Measurements from ENCODE around the gene DEAF1. TPM values are rescaled to one million over a fixed set of nuclear protein-coding genes. Genes with fewer than 3 reads are reported as not detected.
A peak's percentile ranks its signal among the peaks of the same experiment; 100 is the strongest.

Gene DEAF1
- total RNA-seq, 4 donors from 2014 or later, result 14.8 to 42.4 (median 25.2) TPM

- Histone ChIP-seq H3K27me3 (peaks cover 21 to 27% (median 25%) of the 10 kb centered on the region in 3 donors), H3K36me3 (no peaks in the 10 kb centered on the region)
- in situ Hi-C loops (cut with MboI; ENCODE audit: low sequenced_read_pairs in 4 of 4), result no loop called here
Observed at GRCh38 chr11:637593-638521, 57.2 kb downstream of the DEAF1 start.

GRCh38 chr11:637333-637592, 57.8 kb downstream of the DEAF1 start:
- H3K27ac ChIP-seq, result no peak overlapping the region
- H3K27me3 ChIP-seq, result peaks cover 21 to 27% (median 25%) of the 10 kb centered on the region in 3 donors
- no peaks in the 10 kb centered on the region for H3K9me3 ChIP-seq
- DNase-seq, result no peak
- intact Hi-C loops (cut with DNase I; ENCODE audit: low total_unique reads) (no loop called here), in situ Hi-C loops (cut with MboI; ENCODE audit: low sequenced_read_pairs in 4 of 4) (no loop called here)
- ATAC-seq, result no peak
- H3K4me1 ChIP-seq, result peaks cover 6 to 12% of the 10 kb centered on the region in 2 donors
- no peak overlapping the region for H3K4me3 ChIP-seq
- H3K36me3 ChIP-seq, result no peaks in the 10 kb centered on the region
- TF ChIP-seq POLR2A (IDR thresholded peaks at IDR 0.05) (no peak), CTCF (IDR thresholded peaks at IDR 0.05 in 4 of 5, conservative IDR thresholded peaks at IDR 0.05 in 1 of 5) (no peak)

More at GRCh38 chr11:637593-638521, 57.2 kb downstream of the DEAF1 start:
- DNase-seq, result no peak
- Histone ChIP-seq H3K4me3 (no peak overlapping the region), H3K27ac (no peak overlapping the region), H3K9me3 (no peaks in the 10 kb centered on the region), H3K4me1 (peaks cover 6 to 7% of the 10 kb centered on the region in 2 donors)
- ATAC-seq, result no peak
- TF ChIP-seq CTCF (IDR thresholded peaks at IDR 0.05 in 4 of 5, conservative IDR thresholded peaks at IDR 0.05 in 1 of 5) (no peak), POLR2A (IDR thresholded peaks at IDR 0.05) (no peak)
- intact Hi-C loops (cut with DNase I; ENCODE audit: low total_unique reads), result no loop called here

DNA sequence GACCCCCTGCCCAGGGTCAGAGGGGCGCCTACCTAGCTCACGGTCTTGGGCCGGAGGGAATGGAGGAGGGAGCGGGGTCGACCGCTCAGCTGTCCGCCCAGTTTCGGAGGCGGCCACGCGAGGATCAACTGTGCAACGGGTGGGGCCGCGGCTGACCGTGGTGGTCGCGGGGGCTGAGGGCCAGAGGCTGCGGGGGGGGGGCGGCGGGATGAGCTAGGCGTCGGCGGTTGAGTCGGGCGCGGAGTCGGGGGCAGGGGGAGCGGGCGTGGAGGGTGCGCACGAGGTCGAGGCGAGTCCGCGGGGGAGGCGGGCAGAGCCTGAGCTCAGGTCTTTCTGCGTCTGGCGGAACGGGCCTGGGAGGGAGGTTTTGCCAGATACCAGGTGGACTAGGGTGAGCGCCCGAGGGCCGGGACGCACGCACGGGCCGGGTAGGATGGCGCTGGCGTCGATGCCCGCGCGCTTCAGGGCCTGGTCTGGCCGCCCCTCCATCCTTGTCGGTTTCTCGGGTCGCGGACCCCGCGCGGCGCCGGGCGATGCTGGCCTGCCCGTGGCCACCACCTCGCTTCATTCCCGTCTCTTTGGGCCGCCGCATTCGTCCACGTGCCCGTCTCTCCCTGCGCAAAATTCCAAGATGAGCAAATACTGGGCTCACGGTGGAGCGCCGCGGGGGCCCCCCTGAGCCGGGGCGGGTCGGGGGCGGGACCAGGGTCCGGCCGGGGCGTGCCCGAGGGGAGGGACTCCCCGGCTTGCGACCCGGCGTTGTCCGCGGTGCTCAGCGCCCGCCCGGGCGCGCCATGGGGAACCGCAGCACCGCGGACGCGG, 58.3 kb downstream of the DEAF1 start, which contains the start of gene DRD4:
DRD4 (plus strand) TSS at position 759 of the 822 bp plus-strand sequence; CDS start at position 795, 36 bp downstream.
- Histone ChIP-seq H3K27me3 (peaks cover 21 to 27% (median 25%) of the 10 kb centered on the region in 3 donors), H3K27ac (no peak within 1 kb of the TSS)

More for the DNA sequence above, 58.3 kb downstream of the DEAF1 start, which contains the start of gene DRD4:
- TF ChIP-seq POLR2A (IDR thresholded peaks at IDR 0.05), result no peak
- TF ChIP-seq CTCF (IDR thresholded peaks at IDR 0.05 in 4 of 5, conservative IDR thresholded peaks at IDR 0.05 in 1 of 5), result no peak
- Histone ChIP-seq H3K4me1 (peaks cover 6 to 12% of the 10 kb centered on the region in 2 donors), H3K36me3 (no peaks in the 10 kb centered on the region), H3K4me3 (peak within 1 kb of the TSS in 3 of 4 donors; percentile 9 to 15 (median 13)), H3K9me3 (no peaks in the 10 kb centered on the region)
- in situ Hi-C loops (cut with MboI; ENCODE audit: low sequenced_read_pairs in 4 of 4) (no loop called here), intact Hi-C loops (cut with DNase I; ENCODE audit: low total_unique reads) (no loop called here)
- ATAC-seq (no peak), DNase-seq (no peak)

Measured in gastrocnemius medialis (tissue), 4 donors.